Esophagus (tissue), 2 donors: ENCODE results near the gene PRCC. TPM values are rescaled to one million over a fixed set of nuclear protein-coding genes. Genes with fewer than 3 reads are reported as not detected.

Experiments used
- H3K27ac ChIP-seq, 2 donors: one replicate each; pipeline ENCODE4 v1.5.1; 2013; ENCODE audit warnings: low read depth in 2 of 2, mild to moderate bottlenecking in 2 of 2, inconsistent platforms in 1 of 2, low read length in 1 of 2, moderate library complexity in 1 of 2
- H3K27me3 ChIP-seq, 2 donors: one replicate each; pipeline ENCODE4 v1.6.1; 2013; ENCODE audit warnings: low read length in 2 of 2, control low read depth in 1 of 2, mild to moderate bottlenecking in 1 of 2; ENCODE audit not compliant: insufficient read depth in 2 of 2, control insufficient read depth in 1 of 2
- H3K36me3 ChIP-seq, 2 donors: one replicate each; pipeline ENCODE4 v1.6.1; 2013; ENCODE audit warnings: low read length in 1 of 2; ENCODE audit not compliant: control insufficient read depth in 2 of 2, insufficient read depth in 2 of 2
- H3K4me1 ChIP-seq, 2 donors: one replicate each; pipeline ENCODE4 v1.6.1; 2013; ENCODE audit warnings: low read length in 1 of 2; ENCODE audit not compliant: control insufficient read depth in 2 of 2, insufficient read depth in 2 of 2
- H3K4me3 ChIP-seq, 2 donors: one replicate each; pipeline ENCODE4 v1.5.1; 2013; ENCODE audit warnings: low read length in 2 of 2, mild to moderate bottlenecking in 2 of 2, low read depth in 1 of 2, moderate library complexity in 1 of 2
- H3K9me3 ChIP-seq, 2 donors: one replicate each; pipeline ENCODE4 v1.6.1; 2013; ENCODE audit warnings: mild to moderate bottlenecking in 2 of 2, low read depth in 1 of 2, low read length in 1 of 2, moderate library complexity in 1 of 2; ENCODE audit not compliant: control insufficient read depth in 2 of 2, insufficient read depth in 1 of 2
- WGBS, 2 donors: extraction: QIAGEN DNeasy Blood & Tissue Kit; methylation state at CpG; one replicate each; pipeline ENCODE4 v1.1.7; 2013; 5-methylcytosine and 5-hydroxymethylcytosine counted together
- polyA plus RNA-seq, 2 donors: library from polyadenylated mRNA; stranded (reverse); fragments of 200-250 nt; gene quantifications; one replicate each; pipeline ENCODE4 v1.2.3, GENCODE V29; 2013
- donor health status: healthy with polysubstance abuse.
- donor health status: Bipolar disorder and iron deficiency.

The PRCC gene
- polyA plus RNA-seq, 2 donors, result 36.6 to 41.8 TPM

DNA sequence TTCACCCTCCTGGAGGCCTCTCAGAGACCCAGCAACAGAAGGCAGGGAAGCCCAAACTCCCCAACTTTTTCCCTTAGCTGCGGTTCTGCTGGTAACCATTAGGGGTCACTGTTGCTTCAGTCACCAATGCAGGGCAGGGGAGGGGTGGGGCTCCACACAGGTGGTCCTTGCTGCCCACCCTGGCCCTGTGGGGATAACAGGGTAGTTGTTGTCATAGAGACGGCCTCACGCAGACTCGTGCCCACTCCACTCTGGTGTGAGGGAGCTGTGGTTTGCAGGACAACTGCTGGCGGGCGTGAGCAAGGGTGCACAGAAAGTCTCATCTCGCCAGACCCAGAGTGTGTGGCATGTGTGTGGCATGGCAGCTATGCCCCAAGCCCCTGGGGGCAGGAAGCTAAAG lies 71.6 kb downstream of the PRCC start:
- Histone ChIP-seq H3K36me3 (no peaks in the 10 kb centered on the region), H3K9me3 (no peaks in the 10 kb centered on the region), H3K4me1 (peaks cover 0 to 3% of the 10 kb centered on the region in 2 donors), H3K27ac (no peak overlapping the region), H3K27me3 (no peaks in the 10 kb centered on the region), H3K4me3 (no peak overlapping the region)
- WGBS, 2 donors, result 29 to 32% methylated on average over 7 of the region's 7 CpGs

GRCh38 chr1:156839426-156840109 lies 72.2 kb downstream of the PRCC start:
- no peaks in the 10 kb centered on the region for H3K27me3 ChIP-seq
- WGBS, 2 donors, result 37 to 38% methylated on average over 9 of the region's 9 CpGs
- H3K4me1 ChIP-seq, result peaks cover 0 to 3% of the 10 kb centered on the region in 2 donors

GRCh38 chr1:156840186-156840897 lies 73.0 kb downstream of the PRCC start:
- WGBS, 2 donors, result 51 to 52% methylated on average over 7 to 8 of the region's 8 CpGs
- no peaks in the 10 kb centered on the region for H3K27me3 ChIP-seq
- no peaks in the 10 kb centered on the region for H3K36me3 ChIP-seq
- H3K4me3 ChIP-seq, result no peak overlapping the region
- no peak overlapping the region for H3K27ac ChIP-seq
- no peaks in the 10 kb centered on the region for H3K9me3 ChIP-seq
- peaks cover 5 to 8% of the 10 kb centered on the region in 2 donors for H3K4me1 ChIP-seq

More at GRCh38 chr1:156839426-156840109, 72.2 kb downstream of the PRCC start:
- no peaks in the 10 kb centered on the region for H3K9me3 ChIP-seq
- H3K4me3 ChIP-seq, result no peak overlapping the region
- H3K36me3 ChIP-seq, result no peaks in the 10 kb centered on the region
- H3K27ac ChIP-seq, result no peak overlapping the region

- 60% methylated on average over 14 of the region's 14 CpGs for WGBS, 2 donors
- Histone ChIP-seq H3K9me3 (no peaks in the 10 kb centered on the region), H3K36me3 (no peaks in the 10 kb centered on the region), H3K4me1 (peaks cover 5 to 8% of the 10 kb centered on the region in 2 donors), H3K4me3 (no peak overlapping the region), H3K27ac (no peak overlapping the region), H3K27me3 (no peaks in the 10 kb centered on the region)
These were observed 73.6 kb downstream of the PRCC start for GRCh38 chr1:156840898-156841279.

DNA sequence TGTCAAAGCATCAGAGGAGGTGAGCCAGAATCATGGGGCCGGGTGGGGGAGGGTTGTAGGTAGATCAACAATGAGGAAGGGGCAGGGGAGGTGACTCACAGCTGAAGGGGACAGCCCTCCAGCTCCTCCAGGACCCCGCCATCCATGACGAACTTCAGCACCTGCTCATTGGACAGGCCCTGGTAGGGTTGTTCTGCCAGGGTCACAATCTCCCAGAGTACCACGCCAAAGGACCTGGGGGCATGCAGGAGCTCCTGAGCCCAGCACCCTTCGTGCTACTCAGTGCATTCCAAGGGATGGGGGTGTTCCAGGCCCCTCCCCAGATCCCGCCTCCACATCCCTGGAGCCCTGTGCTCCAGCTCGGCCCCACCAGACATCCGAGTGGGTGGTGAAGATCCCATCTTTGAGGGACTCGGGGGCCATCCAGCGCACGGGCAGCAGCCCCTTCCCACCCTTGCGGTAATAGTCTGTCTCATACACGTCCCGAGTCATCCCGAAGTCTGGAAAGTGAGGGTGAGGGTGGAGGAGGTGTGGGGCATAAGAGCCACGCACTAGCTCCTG lies 74.0 kb downstream of the PRCC start:
- H3K4me1 ChIP-seq, result peaks cover 5 to 8% of the 10 kb centered on the region in 2 donors
- H3K27ac ChIP-seq, result no peak overlapping the region
- H3K9me3 ChIP-seq, result no peaks in the 10 kb centered on the region
- 74 to 78% methylated on average over 15 to 16 of the region's 16 CpGs for WGBS, 2 donors
- no peak overlapping the region for H3K4me3 ChIP-seq
- no peaks in the 10 kb centered on the region for H3K36me3 ChIP-seq
- H3K27me3 ChIP-seq, result no peaks in the 10 kb centered on the region

DNA sequence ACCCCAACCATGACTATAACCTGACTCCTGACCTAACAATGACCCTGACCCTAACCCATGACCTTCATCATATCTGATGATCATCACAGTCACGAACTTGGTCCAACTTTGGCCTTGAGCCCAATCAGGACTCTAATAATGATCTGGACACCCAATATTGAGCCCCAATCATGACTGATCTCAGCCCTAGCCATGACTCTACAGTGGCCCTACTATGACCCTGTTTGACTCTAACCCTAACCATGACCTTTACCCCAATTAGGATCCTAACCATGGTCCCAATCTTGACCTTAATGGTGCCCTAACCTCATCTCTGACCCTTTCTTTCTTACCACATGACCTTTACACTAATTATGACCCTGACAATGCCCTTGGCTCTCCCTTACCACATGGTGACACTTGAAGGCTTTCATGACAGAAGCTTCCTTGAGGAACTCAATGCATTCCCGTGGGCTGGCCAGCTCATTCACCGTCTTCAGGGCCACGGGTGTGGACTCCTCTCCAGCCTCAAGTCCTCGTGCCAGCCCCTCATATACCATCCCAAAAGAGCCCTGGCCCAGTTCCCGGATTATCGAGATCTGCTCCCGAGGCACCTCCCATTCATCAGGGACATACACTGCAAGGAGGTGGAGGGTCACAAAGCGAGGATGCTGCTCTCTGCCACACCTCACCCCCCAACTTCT lies 75.4 kb downstream of the PRCC start:
- no peaks in the 10 kb centered on the region for H3K36me3 ChIP-seq
- H3K4me3 ChIP-seq, result no peak overlapping the region
- H3K27me3 ChIP-seq, result no peaks in the 10 kb centered on the region
- H3K4me1 ChIP-seq, result peaks cover 5 to 8% of the 10 kb centered on the region in 2 donors
- WGBS, 2 donors, result 80% methylated on average over 9 of the region's 9 CpGs
- H3K9me3 ChIP-seq, result no peaks in the 10 kb centered on the region
- no peak overlapping the region for H3K27ac ChIP-seq

GRCh38 chr1:156844102-156844501 lies 76.8 kb downstream of the PRCC start:
- H3K27me3 ChIP-seq, result peaks cover 0 to 4% of the 10 kb centered on the region in 2 donors
- no peak overlapping the region for H3K4me3 ChIP-seq
- WGBS, 2 donors, result 48 to 53% methylated on average over 6 of the region's 6 CpGs

DNA sequence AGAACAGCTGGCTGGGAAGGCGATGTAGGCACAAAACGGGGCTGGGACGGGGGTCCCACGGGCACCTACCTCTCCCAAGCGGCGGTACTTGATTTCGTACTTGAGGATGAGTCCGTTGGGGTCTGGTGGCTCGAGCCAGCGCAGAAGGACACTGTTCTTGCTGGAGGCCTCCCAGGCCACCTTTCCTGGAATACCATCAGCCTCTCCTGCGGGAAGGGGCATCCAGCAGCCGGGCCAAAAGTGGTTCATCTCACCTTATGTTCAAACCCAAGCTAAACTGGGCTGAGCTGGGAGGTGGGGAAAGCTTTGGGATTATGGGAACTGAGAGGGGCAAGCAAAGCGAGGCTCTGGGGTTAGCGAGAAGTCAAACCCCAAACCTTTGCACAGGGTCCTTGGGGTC lies 77.3 kb downstream of the PRCC start:
- peaks cover 5 to 8% of the 10 kb centered on the region in 2 donors for H3K4me1 ChIP-seq
- H3K27me3 ChIP-seq, result peaks cover 0 to 4% of the 10 kb centered on the region in 2 donors
- 25 to 32% methylated on average over 14 of the region's 14 CpGs for WGBS, 2 donors
- no peaks in the 10 kb centered on the region for H3K9me3 ChIP-seq
- H3K36me3 ChIP-seq, result no peaks in the 10 kb centered on the region
- no peak overlapping the region for H3K27ac ChIP-seq
- no peak overlapping the region for H3K4me3 ChIP-seq

More at GRCh38 chr1:156844102-156844501, 76.8 kb downstream of the PRCC start:
- no peaks in the 10 kb centered on the region for H3K9me3 ChIP-seq
- H3K4me1 ChIP-seq, result peaks cover 5 to 9% of the 10 kb centered on the region in 2 donors
- no peaks in the 10 kb centered on the region for H3K36me3 ChIP-seq
- no peak overlapping the region for H3K27ac ChIP-seq
